A673 (cell line): ENCODE results near the gene AKR1C4.

Experiments used
- CTCF ChIP-seq: fragments of 300-800, 200-600 bp; sonication (generic); conservative IDR thresholded peaks from 2 replicates; pipeline ENCODE4 v1.5.1; 2017; ENCODE audit warnings: low read depth, mild to moderate bottlenecking, antibody characterized with exemption, low read length, moderate library complexity, mixed read lengths
- EZH2 ChIP-seq: fragments of 200-600 bp; sonication (generic); IDR thresholded peaks from 2 replicates; pipeline ENCODE4 v1.6.1; 2017; ENCODE audit warnings: borderline replicate concordance, low read depth, mild to moderate bottlenecking, mixed read lengths, antibody characterized with exemption, low read length; ENCODE audit not compliant: poor library complexity, severe bottlenecking

GRCh38 chr10:5148678-5149032 is 48.0 kb upstream of the AKR1C4 start:
- TF ChIP-seq CTCF (no peak), EZH2 (no peak)
